ENCODE data around the gene GTF2H2C_2.
"Not testable (repeated sequence)": the region's sequence is repeated elsewhere in the genome, so short reads cannot be mapped to it uniquely, and the experiment has no call there.

Gene GTF2H2C_2

DNA sequence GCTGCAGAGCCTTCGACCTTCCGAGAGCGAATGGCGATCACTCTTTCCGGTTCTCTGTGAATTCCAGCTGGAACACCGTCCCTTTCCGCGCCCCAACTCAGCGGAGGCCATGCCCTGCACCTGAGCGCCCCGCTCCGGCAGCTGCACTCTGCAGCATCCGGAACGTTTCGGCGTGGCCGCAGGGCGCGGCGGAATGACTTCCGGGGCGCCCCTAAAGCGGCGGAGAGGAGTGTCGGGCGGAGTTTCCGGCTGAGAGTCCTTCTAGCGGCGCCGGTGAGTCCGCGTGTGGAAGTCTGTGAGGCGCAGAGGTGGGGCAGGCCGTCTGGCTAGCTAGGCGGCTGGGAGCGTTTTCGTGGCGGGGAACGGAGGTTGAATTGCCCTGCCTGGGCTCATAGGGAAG lies at the start of gene GTF2H2C_2:
TSS of gene GTF2H2C_2 (plus strand) at position 252 of the 400 bp plus-strand sequence.
- intact Hi-C loops (cut with micrococcal nuclease); DNase-seq: not testable (repeated sequence)
- peak; percentile 99 for ATAC-seq

DNA sequence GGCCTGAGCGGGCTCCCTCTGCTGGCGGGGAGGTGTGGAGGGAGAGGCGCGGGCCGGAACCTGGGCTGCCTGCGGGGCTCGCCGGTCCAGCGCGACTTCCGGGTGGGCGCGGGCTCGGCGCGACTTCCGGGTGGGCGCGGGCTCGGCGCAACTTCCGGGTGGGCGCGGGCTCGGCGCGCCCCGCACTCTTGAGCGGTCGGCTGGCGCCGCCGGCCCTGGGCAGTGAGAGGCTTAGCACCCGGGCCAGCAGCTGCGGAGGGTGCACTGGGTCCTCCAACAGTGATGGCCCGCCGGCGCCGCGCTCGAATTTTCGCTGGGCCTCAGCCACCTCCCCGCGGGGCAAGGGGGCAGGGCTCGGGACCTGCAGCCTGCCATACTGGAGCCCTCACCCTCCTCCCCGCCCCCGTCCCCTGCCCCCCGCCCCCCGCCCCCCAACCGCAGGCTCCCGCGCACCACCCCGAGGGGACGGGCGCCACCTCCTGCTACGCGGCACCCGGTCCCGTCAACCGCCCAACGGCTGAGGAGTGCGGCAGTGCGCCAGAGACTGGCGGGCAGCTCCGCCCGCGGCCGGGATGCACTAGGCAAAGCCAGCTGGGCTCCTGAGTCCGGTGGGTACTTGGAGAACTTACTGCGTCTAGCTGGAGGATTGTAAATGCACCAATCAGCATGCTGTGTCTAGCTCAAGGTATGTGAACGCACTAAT lies 14.0 kb upstream of the GTF2H2C_2 start:
- peak; percentile 76 for ATAC-seq
- intact Hi-C loops (cut with micrococcal nuclease): not testable (repeated sequence)
- peak; percentile 65 for DNase-seq

DNA sequence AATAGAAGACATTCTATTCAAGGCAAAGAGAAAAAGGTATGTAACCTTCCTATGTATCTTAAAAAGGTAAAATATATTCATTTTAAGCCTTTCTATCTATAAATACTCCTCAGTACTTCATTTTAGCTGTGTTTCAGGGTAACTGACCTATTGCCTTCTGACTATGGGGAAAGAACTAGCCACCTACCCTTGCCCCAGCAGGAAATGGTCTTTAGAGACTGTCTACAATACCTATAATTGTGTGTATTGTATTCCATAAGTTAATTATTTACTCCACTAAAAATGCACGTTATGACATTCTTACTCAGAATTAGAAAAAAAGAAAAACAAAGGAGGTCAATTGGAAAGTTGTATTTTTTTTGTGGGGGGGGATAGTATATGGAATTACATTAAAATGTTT lies 6.2 kb downstream of the GTF2H2C_2 start:
- DNase-seq; intact Hi-C loops (cut with micrococcal nuclease); ATAC-seq: not testable (repeated sequence)

DNA sequence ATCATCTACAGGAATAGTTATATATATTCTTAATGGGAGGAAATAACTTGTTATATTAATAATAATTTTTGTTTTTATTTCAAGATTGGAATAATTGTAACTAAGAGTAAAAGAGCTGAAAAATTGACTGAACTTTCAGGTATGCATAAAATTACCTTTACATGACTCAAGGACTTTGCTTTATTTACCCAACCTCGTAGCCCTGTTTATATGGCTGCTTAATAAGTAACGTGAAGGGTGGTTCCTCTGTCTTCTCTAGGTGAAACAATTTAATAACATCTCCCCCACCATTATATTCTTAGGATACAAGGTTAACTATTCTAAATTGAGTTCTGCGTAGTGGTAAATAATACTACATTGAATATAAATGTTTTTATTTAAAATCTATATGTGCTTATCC lies 8.0 kb downstream of the GTF2H2C_2 start:
- ATAC-seq; DNase-seq; intact Hi-C loops (cut with micrococcal nuclease): not testable (repeated sequence)

DNA sequence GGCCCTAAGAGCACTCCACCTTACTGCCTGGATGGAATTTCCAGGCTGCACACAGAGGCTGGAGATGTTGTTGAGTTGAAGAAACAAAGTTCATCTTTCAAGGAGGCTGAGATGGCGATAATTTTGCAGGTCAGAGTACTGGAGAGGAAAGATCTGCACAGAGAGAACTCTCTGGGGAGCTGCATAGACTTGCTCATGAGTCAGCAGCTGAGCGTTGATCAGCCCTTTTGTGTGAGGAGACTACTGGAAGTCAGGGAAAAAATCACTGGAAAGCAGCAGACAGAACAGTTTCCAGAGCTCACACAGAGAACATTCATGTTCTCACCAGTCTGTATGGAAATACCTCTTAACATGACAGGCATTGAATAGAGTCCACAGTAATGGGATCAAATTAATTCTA lies 23.4 kb downstream of the GTF2H2C_2 start:
- ATAC-seq; DNase-seq; intact Hi-C loops (cut with micrococcal nuclease): not testable (repeated sequence)

DNA sequence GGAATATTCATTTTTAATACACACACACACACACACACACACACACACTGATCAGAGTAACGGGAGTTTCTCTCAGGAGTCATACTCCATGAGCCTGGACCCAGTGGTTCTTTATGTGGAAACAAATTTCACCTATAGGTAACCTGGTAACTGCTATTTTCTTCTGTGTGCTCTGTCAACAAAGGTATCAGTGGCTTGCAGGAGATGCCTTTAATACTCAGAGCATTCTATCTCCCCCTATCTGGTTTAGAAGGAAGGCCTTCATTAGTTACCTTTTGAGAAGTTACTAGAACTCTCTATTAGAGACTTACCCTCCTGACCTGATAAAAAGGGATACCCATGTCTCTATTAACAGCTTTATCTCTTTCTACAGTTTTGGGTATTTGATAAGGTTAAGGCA lies 34.4 kb downstream of the GTF2H2C_2 start:
- DNase-seq; intact Hi-C loops (cut with micrococcal nuclease); ATAC-seq: not testable (repeated sequence)

DNA sequence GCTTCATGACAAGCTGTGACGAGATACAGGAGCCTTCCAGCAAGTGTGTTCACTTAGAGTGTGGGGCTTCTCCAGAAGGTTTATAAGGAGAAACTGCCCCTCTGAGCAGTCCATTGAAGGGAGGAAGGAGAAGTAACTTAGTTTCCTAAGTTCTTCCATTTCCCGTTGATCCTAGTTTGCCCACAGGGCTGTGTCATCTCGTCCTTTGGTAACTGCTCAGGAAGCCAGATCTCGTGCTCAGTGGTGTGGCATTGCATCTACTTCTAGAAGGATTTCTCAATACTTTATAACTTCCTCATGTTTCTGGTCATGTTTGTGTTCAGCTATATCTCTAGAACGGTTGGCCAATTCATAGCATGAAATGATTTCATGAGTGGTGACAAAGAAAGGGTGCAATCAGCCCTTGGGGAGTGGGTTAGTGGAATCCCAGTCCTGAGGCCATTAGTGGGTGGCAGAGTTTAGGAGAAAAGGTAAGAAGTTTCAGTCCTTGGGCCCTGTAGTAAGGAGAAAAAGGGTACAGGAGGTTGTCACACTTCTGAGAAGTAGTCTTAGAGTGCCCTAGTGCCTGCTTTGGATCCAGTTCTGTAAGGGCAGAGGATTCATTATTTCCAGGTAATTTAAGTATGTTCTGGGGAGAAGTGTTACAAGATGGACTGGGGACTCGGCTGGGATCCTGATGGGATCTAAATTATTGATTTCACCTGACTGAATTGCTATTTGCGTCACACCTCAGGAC lies 36.2 kb downstream of the GTF2H2C_2 start:
- DNase-seq; intact Hi-C loops (cut with micrococcal nuclease): not testable (repeated sequence)
- ATAC-seq: peak; percentile 82

DNA sequence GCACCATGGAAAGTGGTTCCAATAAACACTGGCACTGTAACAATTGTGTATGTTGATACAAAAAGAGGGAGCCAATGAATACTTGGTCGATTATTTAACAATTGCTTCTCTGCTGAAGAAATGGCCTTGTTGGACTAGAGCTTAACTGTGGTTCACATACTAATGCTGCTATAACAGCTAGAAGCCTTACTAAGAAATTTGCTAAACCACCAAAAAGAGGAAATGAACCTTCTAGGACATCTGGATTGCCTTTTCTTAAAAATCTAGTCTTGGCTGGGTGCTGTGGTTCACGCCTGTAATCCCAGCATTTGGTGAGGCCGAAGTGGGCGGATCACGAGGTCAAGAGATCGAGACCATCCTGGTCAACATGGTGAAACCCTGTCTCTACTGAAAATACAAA lies 41.9 kb downstream of the GTF2H2C_2 start:
- DNase-seq; intact Hi-C loops (cut with micrococcal nuclease); ATAC-seq: not testable (repeated sequence)

DNA sequence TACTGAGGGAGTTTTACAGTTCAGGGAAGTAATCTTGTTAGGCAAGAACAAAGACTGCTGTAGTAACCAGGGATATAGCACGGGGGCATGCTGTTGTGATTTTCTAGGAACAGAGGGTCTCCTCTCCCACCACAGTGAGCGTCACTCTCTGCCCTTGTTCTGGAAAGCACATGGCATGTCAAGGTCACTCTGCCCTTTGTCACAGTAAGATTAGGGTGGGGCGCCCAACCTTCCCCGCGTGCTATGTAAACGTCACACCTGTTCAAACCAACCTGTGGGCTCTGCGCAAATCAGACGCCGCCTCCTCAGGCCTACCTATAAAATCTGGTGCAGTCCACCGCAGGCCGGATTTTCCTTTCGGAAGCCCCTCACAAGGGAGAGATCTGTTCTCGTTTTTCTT lies 44.0 kb downstream of the GTF2H2C_2 start:
- ATAC-seq; intact Hi-C loops (cut with micrococcal nuclease); DNase-seq: not testable (repeated sequence)

DNA sequence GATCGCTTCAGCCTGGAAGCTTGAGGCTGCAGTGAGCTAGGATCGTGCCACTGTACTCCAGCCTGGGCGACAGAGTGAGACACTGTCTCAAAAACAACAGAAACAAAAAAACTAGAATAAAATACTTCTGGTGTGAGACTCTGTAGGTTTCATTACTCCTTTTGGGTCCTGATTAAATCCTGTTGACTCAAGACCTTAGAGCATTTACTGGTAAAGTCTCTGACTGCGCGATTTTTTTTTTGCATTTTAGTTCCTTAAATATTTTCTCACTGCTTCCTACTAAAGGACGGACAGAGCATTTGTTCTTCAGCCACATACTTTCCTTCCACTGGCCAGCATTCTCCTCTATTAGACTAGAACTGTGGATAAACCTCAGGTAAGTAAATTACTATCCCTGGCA lies 46.8 kb downstream of the GTF2H2C_2 start:
- intact Hi-C loops (cut with micrococcal nuclease); DNase-seq: not testable (repeated sequence)
- ATAC-seq: peak; percentile 18

DNA sequence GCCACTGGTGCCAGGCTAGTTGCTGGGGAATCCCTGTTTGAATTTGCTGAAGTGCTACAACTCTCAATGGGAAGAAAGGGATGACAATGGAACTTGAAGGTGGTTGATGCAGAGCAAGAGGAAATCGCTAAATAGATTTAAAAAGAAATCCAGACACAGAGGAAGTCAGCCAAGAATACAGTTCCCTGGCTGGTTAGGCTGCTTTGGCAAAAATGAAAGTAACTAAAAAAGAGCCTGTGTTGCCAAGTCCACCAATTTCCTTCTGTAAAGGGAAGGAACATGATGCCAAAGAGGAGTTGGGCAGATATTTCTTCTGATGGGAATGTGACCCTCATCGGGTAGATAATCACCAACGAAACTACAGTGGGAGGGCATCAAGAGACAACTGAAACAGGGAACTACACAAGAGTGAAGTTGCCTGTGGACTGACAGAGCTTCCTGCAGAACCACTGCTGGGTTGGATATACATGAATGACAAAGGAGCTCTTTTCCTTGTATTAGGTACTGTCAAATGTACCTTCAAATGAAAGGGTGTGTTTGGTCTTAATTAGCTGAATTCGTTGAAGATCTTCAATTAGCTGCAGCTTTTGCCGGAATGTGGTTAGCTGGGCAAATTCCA lies 49.0 kb downstream of the GTF2H2C_2 start:
- intact Hi-C loops (cut with micrococcal nuclease); DNase-seq: not testable (repeated sequence)
- peak; percentile 49 for ATAC-seq

DNA sequence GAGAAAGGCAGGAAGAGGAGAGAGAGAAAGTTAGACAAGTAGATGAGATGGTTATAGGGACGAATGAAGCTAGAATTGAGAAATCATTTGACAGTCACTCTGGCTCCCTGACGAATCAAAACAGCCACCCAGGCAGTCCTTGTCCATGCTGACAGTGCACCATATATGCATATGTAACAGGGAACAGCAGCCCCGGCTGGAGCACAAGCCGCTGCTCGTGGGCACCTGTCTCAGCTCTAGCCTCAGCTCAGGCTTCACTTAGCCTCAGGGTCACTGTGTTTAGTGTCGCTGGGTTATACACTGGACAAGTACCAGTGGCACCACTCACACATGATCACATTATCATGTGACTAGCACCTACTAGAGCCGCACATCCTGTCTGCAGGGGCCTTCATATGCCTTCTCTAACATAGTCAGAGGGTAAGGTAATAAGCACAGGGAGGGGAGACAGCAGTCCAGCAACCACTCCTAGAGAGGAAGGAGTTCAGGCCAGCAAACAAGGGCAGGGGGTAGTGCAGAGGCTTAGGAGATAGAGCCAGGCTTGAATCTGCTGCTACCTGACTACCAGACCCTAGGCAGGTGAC lies 54.9 kb downstream of the GTF2H2C_2 start:
- ATAC-seq; DNase-seq; intact Hi-C loops (cut with micrococcal nuclease): not testable (repeated sequence)

Measured in left ventricle myocardium superior (tissue), 1 donor.